PC-9 (cell line): ENCODE data around the gene DESI2.

ENCODE experiments used
- EZH2 ChIP-seq: fragments of 200-600 bp; sonication (generic); IDR thresholded peaks from 2 replicates; pipeline ENCODE4 v1.8.0; 2017; ENCODE audit warnings: antibody characterized with exemption, low read depth
- TF ChIP-seq, protein P1 (sequence below): fragments of 200-600 bp; sonication (generic); conservative IDR thresholded peaks from 2 replicates; pipeline ENCODE4 v1.6.1; 2017; ENCODE audit warnings: mixed run types, antibody characterized with exemption, mild to moderate bottlenecking, moderate library complexity

GRCh38 chr1:244712669-244713068 is 59.7 kb downstream of the DESI2 start:
- TF ChIP-seq EZH2, result no peak
- TF ChIP-seq, protein P1, sequence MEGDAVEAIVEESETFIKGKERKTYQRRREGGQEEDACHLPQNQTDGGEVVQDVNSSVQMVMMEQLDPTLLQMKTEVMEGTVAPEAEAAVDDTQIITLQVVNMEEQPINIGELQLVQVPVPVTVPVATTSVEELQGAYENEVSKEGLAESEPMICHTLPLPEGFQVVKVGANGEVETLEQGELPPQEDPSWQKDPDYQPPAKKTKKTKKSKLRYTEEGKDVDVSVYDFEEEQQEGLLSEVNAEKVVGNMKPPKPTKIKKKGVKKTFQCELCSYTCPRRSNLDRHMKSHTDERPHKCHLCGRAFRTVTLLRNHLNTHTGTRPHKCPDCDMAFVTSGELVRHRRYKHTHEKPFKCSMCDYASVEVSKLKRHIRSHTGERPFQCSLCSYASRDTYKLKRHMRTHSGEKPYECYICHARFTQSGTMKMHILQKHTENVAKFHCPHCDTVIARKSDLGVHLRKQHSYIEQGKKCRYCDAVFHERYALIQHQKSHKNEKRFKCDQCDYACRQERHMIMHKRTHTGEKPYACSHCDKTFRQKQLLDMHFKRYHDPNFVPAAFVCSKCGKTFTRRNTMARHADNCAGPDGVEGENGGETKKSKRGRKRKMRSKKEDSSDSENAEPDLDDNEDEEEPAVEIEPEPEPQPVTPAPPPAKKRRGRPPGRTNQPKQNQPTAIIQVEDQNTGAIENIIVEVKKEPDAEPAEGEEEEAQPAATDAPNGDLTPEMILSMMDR, result no peak
